ENCODE results near the gene CTDSPL. TPM values are rescaled to one million over a fixed set of nuclear protein-coding genes. Genes with fewer than 3 reads are reported as not detected.

Gene CTDSPL
- total and polyA plus RNA-seq, 2 of the 13 experiments (the other 11 are each of a cell fraction or from before 2014, with no cell fraction given): 26.1 to 142 TPM

DNA sequence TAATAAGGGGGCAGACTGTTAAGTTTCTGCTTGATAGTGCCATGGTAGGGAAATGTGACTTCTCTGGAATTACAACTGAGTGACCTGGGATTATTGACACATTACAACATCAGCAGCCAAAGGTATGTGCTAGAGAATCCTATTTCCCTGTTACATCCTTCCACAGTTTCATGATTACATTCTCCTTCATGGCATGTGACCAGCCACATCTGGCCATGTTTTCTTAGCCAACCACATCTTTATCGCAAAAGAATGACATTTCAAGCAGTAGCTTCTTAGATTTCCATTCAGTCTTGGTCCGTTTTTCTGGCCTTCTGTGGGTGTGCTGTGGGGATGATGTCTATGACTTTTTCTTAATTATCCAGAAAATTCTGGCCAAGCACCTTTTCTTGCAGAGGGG is 45.4 kb upstream of the CTDSPL start:
- no TSS peak for BruUV-seq (replicated peaks)

DNA sequence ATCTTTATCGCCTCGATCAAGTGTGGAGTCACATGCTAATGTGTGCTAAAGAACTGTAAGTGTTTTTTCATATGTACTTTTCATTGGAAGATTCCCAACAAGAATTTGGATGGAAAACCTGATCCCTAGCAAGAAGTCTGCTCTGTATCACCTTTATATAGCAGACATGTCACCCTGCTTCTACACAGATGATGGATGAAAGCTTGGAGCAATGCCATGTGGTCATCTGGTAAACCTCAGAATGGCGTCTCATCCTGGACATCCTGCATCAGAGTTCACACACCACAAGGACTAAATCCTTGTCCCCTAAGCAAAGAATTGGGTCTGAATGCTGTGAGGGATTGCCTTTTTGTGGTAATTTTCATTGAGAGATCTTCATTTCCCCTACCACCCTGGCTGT is 42.1 kb upstream of the CTDSPL start:
- 100% methylated on average over 3 of the region's 3 CpGs for WGBS (ENCODE audit: low lambda C conversion rate)
- Histone ChIP-seq H2AFZ (ENCODE audit: low read length) (no peak overlapping the region), H4K20me1 (ENCODE audit: insufficient read depth, low read length) (no peaks in the 10 kb centered on the region), H3K36me3 (replicated peaks in 1 of 2; ENCODE audit: control insufficient read depth in 1 of 2, insufficient read depth in 2 of 2, low read length in 2 of 2) (peaks cover 0 to 2% of the 10 kb centered on the region in 2 experiments; a peak in 2 of 5 replicates), H3K27ac (ENCODE audit: extremely low read length, insufficient read depth, low read length) (no peak overlapping the region), H3K4me1 (ENCODE audit: insufficient read depth, low read length) (peaks cover 9% of the 10 kb centered on the region), H3K4me2 (ENCODE audit: low read depth, low read length) (no peak overlapping the region), H3K4me3 (replicated peaks in 1 of 3; ENCODE audit: insufficient read depth in 1 of 3, low read depth in 2 of 3, low read length in 3 of 3) (no peak overlapping the region), H3K79me2 (ENCODE audit: insufficient read depth, low read length) (no peaks in the 10 kb centered on the region), H3K27me3 (ENCODE audit: control insufficient read depth in 1 of 2, insufficient read depth in 2 of 2, low read length in 2 of 2) (no peaks in the 10 kb centered on the region), H3K9me3 (ENCODE audit: low read length) (no peaks in the 10 kb centered on the region), H3K9ac (ENCODE audit: insufficient read depth, low read depth, low read length) (no peak overlapping the region)
- in situ Hi-C loops (cut with HindIII; ENCODE audit: extremely low pct_ligation_motif_present, low pct_unique_long_range_greater_than_20kb): no loop called here
- intact Hi-C loops (cut with micrococcal nuclease; ENCODE audit: unreplicated experiment): no loop called here
- BruUV-seq (replicated peaks): no TSS peak
- DNase-seq (ENCODE audit: low spot score) (no peak), ATAC-seq (no peak), FAIRE-seq (no peak)
- POLR2A ChIA-PET: no interaction called here
- CTCF ChIA-PET (ENCODE audit: low intra/inter-chr PET ratio, low total read pairs): no interaction called here
- TF ChIP-seq, protein P1, sequence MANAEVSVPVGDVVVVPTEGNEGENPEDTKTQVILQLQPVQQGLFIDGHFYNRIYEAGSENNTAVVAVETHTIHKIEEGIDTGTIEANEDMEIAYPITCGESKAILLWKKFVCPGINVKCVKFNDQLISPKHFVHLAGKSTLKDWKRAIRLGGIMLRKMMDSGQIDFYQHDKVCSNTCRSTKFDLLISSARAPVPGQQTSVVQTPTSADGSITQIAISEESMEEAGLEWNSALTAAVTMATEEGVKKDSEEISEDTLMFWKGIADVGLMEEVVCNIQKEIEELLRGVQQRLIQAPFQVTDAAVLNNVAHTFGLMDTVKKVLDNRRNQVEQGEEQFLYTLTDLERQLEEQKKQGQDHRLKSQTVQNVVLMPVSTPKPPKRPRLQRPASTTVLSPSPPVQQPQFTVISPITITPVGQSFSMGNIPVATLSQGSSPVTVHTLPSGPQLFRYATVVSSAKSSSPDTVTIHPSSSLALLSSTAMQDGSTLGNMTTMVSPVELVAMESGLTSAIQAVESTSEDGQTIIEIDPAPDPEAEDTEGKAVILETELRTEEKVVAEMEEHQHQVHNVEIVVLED (CRISPR knock-in tag; IDR thresholded peaks at IDR 0.05; ENCODE audit: borderline replicate concordance): no peak
- TF ChIP-seq JDP2 (CRISPR knock-in tag; IDR thresholded peaks at IDR 0.05; ENCODE audit: borderline replicate concordance): no peak
- TF ChIP-seq, protein P2, sequence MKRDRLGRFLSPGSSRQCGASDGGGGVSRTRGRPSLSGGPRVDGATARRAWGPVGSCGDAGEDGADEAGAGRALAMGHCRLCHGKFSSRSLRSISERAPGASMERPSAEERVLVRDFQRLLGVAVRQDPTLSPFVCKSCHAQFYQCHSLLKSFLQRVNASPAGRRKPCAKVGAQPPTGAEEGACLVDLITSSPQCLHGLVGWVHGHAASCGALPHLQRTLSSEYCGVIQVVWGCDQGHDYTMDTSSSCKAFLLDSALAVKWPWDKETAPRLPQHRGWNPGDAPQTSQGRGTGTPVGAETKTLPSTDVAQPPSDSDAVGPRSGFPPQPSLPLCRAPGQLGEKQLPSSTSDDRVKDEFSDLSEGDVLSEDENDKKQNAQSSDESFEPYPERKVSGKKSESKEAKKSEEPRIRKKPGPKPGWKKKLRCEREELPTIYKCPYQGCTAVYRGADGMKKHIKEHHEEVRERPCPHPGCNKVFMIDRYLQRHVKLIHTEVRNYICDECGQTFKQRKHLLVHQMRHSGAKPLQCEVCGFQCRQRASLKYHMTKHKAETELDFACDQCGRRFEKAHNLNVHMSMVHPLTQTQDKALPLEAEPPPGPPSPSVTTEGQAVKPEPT (CRISPR knock-in tag; IDR thresholded peaks at IDR 0.05; ENCODE audit: low read depth): no peak
- TF ChIP-seq ZNF350 (CRISPR knock-in tag; IDR thresholded peaks at IDR 0.05; ENCODE audit: borderline replicate concordance, low read depth): no peak
- TF ChIP-seq, protein P3, sequence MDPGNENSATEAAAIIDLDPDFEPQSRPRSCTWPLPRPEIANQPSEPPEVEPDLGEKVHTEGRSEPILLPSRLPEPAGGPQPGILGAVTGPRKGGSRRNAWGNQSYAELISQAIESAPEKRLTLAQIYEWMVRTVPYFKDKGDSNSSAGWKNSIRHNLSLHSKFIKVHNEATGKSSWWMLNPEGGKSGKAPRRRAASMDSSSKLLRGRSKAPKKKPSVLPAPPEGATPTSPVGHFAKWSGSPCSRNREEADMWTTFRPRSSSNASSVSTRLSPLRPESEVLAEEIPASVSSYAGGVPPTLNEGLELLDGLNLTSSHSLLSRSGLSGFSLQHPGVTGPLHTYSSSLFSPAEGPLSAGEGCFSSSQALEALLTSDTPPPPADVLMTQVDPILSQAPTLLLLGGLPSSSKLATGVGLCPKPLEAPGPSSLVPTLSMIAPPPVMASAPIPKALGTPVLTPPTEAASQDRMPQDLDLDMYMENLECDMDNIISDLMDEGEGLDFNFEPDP (CRISPR knock-in tag; conservative IDR thresholded peaks at IDR 0.05): no peak
- no peak for TF ChIP-seq MIXL1 (CRISPR knock-in tag; IDR thresholded peaks at IDR 0.05)
- TF ChIP-seq ZNF839 (CRISPR knock-in tag; IDR thresholded peaks at IDR 0.05; ENCODE audit: borderline replicate concordance): no peak
- no peak for TF ChIP-seq ZNF549 (CRISPR knock-in tag; IDR thresholded peaks at IDR 0.05)
- no peak for TF ChIP-seq STAG1 (CRISPR knock-in tag; IDR thresholded peaks at IDR 0.05)

More for the DNA sequence above, 45.4 kb upstream of the CTDSPL start:
- ChIA-PET CTCF (ENCODE audit: low intra/inter-chr PET ratio, low total read pairs) (no interaction called here), POLR2A (no interaction called here)
- TF ChIP-seq ZNF124 (CRISPR knock-in tag; IDR thresholded peaks at IDR 0.05) (no peak), FOSL2 (CRISPR knock-in tag; IDR thresholded peaks at IDR 0.05) (no peak), CBX1 (IDR thresholded peaks at IDR 0.05; ENCODE audit: low read depth) (no peak), ZNF629 (CRISPR knock-in tag; conservative IDR thresholded peaks at IDR 0.05) (no peak), ZNF749 (CRISPR knock-in tag; IDR thresholded peaks at IDR 0.05; ENCODE audit: borderline replicate concordance) (no peak), ZNF772 (CRISPR knock-in tag; IDR thresholded peaks at IDR 0.05) (no peak)
- TF ChIP-seq, protein P4, sequence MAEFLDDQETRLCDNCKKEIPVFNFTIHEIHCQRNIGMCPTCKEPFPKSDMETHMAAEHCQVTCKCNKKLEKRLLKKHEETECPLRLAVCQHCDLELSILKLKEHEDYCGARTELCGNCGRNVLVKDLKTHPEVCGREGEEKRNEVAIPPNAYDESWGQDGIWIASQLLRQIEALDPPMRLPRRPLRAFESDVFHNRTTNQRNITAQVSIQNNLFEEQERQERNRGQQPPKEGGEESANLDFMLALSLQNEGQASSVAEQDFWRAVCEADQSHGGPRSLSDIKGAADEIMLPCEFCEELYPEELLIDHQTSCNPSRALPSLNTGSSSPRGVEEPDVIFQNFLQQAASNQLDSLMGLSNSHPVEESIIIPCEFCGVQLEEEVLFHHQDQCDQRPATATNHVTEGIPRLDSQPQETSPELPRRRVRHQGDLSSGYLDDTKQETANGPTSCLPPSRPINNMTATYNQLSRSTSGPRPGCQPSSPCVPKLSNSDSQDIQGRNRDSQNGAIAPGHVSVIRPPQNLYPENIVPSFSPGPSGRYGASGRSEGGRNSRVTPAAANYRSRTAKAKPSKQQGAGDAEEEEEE (CRISPR knock-in tag; IDR thresholded peaks at IDR 0.05; ENCODE audit: borderline replicate concordance): no peak
- in situ Hi-C loops (cut with HindIII; ENCODE audit: extremely low pct_ligation_motif_present, low pct_unique_long_range_greater_than_20kb) (no loop called here), intact Hi-C loops (cut with micrococcal nuclease; ENCODE audit: unreplicated experiment) (no loop called here)
- DNase-seq (ENCODE audit: low spot score) (no peak), FAIRE-seq (no peak), ATAC-seq (no peak)
- no peaks in the 10 kb centered on the region for H3K9me3 ChIP-seq (ENCODE audit: low read length)
- no peak overlapping the region for H3K4me2 ChIP-seq (ENCODE audit: low read depth, low read length)
- peaks cover 0 to 2% of the 10 kb centered on the region in 2 experiments; a peak in 1 of 5 replicates for H3K36me3 ChIP-seq (replicated peaks in 1 of 2; ENCODE audit: control insufficient read depth in 1 of 2, insufficient read depth in 2 of 2, low read length in 2 of 2)
- 86% methylated on average over 2 of the region's 2 CpGs for WGBS (ENCODE audit: low lambda C conversion rate)
- H4K20me1 ChIP-seq (ENCODE audit: insufficient read depth, low read length): no peaks in the 10 kb centered on the region
- no peak overlapping the region for H3K4me3 ChIP-seq (replicated peaks in 1 of 3; ENCODE audit: insufficient read depth in 1 of 3, low read depth in 2 of 3, low read length in 3 of 3)
- no peak overlapping the region for H2AFZ ChIP-seq (ENCODE audit: low read length)
- H3K27ac ChIP-seq (ENCODE audit: extremely low read length, insufficient read depth, low read length): no peak overlapping the region
- H3K4me1 ChIP-seq (ENCODE audit: insufficient read depth, low read length): peaks cover 9% of the 10 kb centered on the region
- H3K79me2 ChIP-seq (ENCODE audit: insufficient read depth, low read length): no peaks in the 10 kb centered on the region
- no peak overlapping the region for H3K9ac ChIP-seq (ENCODE audit: insufficient read depth, low read depth, low read length)
- H3K27me3 ChIP-seq (ENCODE audit: control insufficient read depth in 1 of 2, insufficient read depth in 2 of 2, low read length in 2 of 2): no peaks in the 10 kb centered on the region

Measured in HepG2 (cell line).